WTC11 (cell line): Measurements from ENCODE around the gene TRIM9. TPM values are rescaled to one million over a fixed set of nuclear protein-coding genes. Genes with fewer than 3 reads are reported as not detected.
A peak's percentile ranks its signal among the peaks of the same experiment; 100 is the strongest.

Experiments
- ATAC-seq: fragments of 200-7000 bp; cut with Tn5 transposase; 2 replicates; pipeline ENCODE4 v1.10.0; 2021; ENCODE audit warnings: mild to moderate bottlenecking, moderate library complexity
- CTCF ChIA-PET: fragments of 300-600 bp; sonication (Branson Sonifier 250); formaldehyde crosslinking; loops from one replicate; lab custom pipeline; 2021; ENCODE audit warnings: antibody characterized with exemption; lab: Charles Lee
- POLR2A ChIA-PET: fragments of 350-600 bp; sonication (Branson Sonifier 250); formaldehyde crosslinking; loops from one replicate; lab custom pipeline; 2021; ENCODE audit warnings: antibody characterized with exemption; lab: Charles Lee
- DNase-seq: peaks from one replicate; pipeline ENCODE4 v3.0.0; 2021; ENCODE audit warnings: low spot score
- H3K27ac Mint-ChIP-seq: 2 replicates; pipeline ENCODE4 v1.8.0; 2021; ENCODE audit warnings: mixed read lengths
- H3K27me3 Mint-ChIP-seq: 2 replicates; pipeline ENCODE4 v1.8.0; 2021; ENCODE audit warnings: low read depth, mild to moderate bottlenecking, moderate library complexity, mixed read lengths
- H3K36me3 Mint-ChIP-seq: 2 replicates; pipeline ENCODE4 v1.8.0; 2021; ENCODE audit warnings: mixed read lengths
- H3K4me1 Mint-ChIP-seq: 2 replicates; pipeline ENCODE4 v1.8.0; 2022; ENCODE audit warnings: mixed read lengths
- H3K4me3 Mint-ChIP-seq: 2 replicates; pipeline ENCODE4 v1.8.0; 2021; ENCODE audit warnings: mild to moderate bottlenecking, moderate library complexity, mixed read lengths
- H3K9me3 Mint-ChIP-seq: 2 replicates; pipeline ENCODE4 v1.8.0; 2021; ENCODE audit warnings: mixed read lengths
- AR ChIP-seq: fragments of 250-450 bp; sonication (Bioruptor Pico); IDR thresholded peaks from 2 replicates; pipeline ENCODE4 v1.9.0; 2021; ENCODE audit warnings: mild to moderate bottlenecking
- ARID4B ChIP-seq: sonication (generic); formaldehyde crosslinking; IDR thresholded peaks from 2 replicates; pipeline ENCODE4 v1.8.0; 2023; ENCODE audit warnings: missing genetic modification reagents, mild to moderate bottlenecking, borderline replicate concordance
- CDX4 ChIP-seq: fragments of 250-450 bp; sonication (Bioruptor Pico); IDR thresholded peaks from 2 replicates; pipeline ENCODE4 v1.9.0; 2021; ENCODE audit warnings: moderate library complexity, mild to moderate bottlenecking, inconsistent platforms, borderline replicate concordance
- E2F5 ChIP-seq: sonication (generic); formaldehyde crosslinking; IDR thresholded peaks from 2 replicates; pipeline ENCODE4 v1.8.1; 2022; ENCODE audit warnings: mild to moderate bottlenecking, moderate library complexity, missing genetic modification reagents
- EMX1 ChIP-seq: fragments of 250-450 bp; sonication (Bioruptor Pico); IDR thresholded peaks from 2 replicates; pipeline ENCODE4 v1.8.0; 2021; ENCODE audit warnings: mild to moderate bottlenecking
- FOXJ3 ChIP-seq: sonication (generic); formaldehyde crosslinking; IDR thresholded peaks from 2 replicates; pipeline ENCODE4 v1.9.0; 2021; ENCODE audit warnings: missing genetic modification reagents, mild to moderate bottlenecking, borderline replicate concordance
- FOXK1 ChIP-seq: sonication (generic); formaldehyde crosslinking; IDR thresholded peaks from 2 replicates; pipeline ENCODE4 v1.8.0; 2022; ENCODE audit warnings: mild to moderate bottlenecking, moderate library complexity, missing genetic modification reagents
- FOXP1 ChIP-seq: sonication (generic); formaldehyde crosslinking; IDR thresholded peaks from 2 replicates; pipeline ENCODE4 v1.8.0; 2022; ENCODE audit warnings: missing genetic modification reagents, mild to moderate bottlenecking, moderate library complexity, borderline replicate concordance
- IRF1 ChIP-seq: sonication (generic); formaldehyde crosslinking; IDR thresholded peaks from 2 replicates; pipeline ENCODE4 v1.8.0; 2023; ENCODE audit warnings: missing genetic modification reagents
- IRF2 ChIP-seq: sonication (generic); formaldehyde crosslinking; IDR thresholded peaks from 2 replicates; pipeline ENCODE4 v1.8.0; 2022; ENCODE audit warnings: low read depth, missing genetic modification reagents, borderline replicate concordance
- JUN ChIP-seq: sonication (generic); formaldehyde crosslinking; IDR thresholded peaks from 2 replicates; pipeline ENCODE4 v1.8.0; 2023; ENCODE audit warnings: mild to moderate bottlenecking, missing genetic modification reagents
- NR2C2 ChIP-seq: sonication (generic); formaldehyde crosslinking; IDR thresholded peaks from 2 replicates; pipeline ENCODE4 v1.8.0; 2022; ENCODE audit warnings: mild to moderate bottlenecking, missing genetic modification reagents
- NR3C1 ChIP-seq: sonication (generic); formaldehyde crosslinking; conservative IDR thresholded peaks from 2 replicates; pipeline ENCODE4 v1.8.1; 2023; ENCODE audit warnings: low read depth, mild to moderate bottlenecking, missing genetic modification reagents
- PREB ChIP-seq: sonication (generic); formaldehyde crosslinking; IDR thresholded peaks from 2 replicates; pipeline ENCODE4 v1.8.1; 2022; ENCODE audit warnings: mild to moderate bottlenecking, missing genetic modification reagents, moderate library complexity, borderline replicate concordance
- SMAD4 ChIP-seq: sonication (generic); formaldehyde crosslinking; IDR thresholded peaks from 2 replicates; pipeline ENCODE4 v1.8.0; 2022; ENCODE audit warnings: mild to moderate bottlenecking, missing genetic modification reagents
- SOX15 ChIP-seq: fragments of 250-450 bp; sonication (Bioruptor Pico); IDR thresholded peaks from 2 replicates; pipeline ENCODE4 v1.9.0; 2021; ENCODE audit warnings: mild to moderate bottlenecking
- TCF7 ChIP-seq: sonication (generic); formaldehyde crosslinking; IDR thresholded peaks from 2 replicates; pipeline ENCODE4 v1.8.0; 2022; ENCODE audit warnings: mild to moderate bottlenecking, low read depth, missing genetic modification reagents, moderate library complexity
- TEAD4 ChIP-seq: sonication (generic); formaldehyde crosslinking; IDR thresholded peaks from 2 replicates; pipeline ENCODE4 v1.8.0; 2022; ENCODE audit warnings: mild to moderate bottlenecking, missing genetic modification reagents
- ZNF281 ChIP-seq: sonication (generic); formaldehyde crosslinking; IDR thresholded peaks from 2 replicates; pipeline ENCODE4 v1.8.0; 2023; ENCODE audit warnings: mild to moderate bottlenecking, missing genetic modification reagents
- ZNF532 ChIP-seq: fragments of 250-450 bp; sonication (Bioruptor Pico); IDR thresholded peaks from 2 replicates; pipeline ENCODE4 v1.9.0; 2021; ENCODE audit warnings: mild to moderate bottlenecking, borderline replicate concordance
- total RNA-seq: library from RNA; stranded (reverse); gene quantifications from 3 replicates; pipeline ENCODE4 v1.2.3, GENCODE V29; 2021

Gene TRIM9
- total RNA-seq, 1 experiment from 2014 or later, result 4.0 TPM

- H3K27ac Mint-ChIP-seq, result no peak overlapping the region
- no peaks in the 10 kb centered on the region for H3K27me3 Mint-ChIP-seq
- ATAC-seq, result peak; percentile 36; the same call in 1 of the 2 replicates
- H3K36me3 Mint-ChIP-seq, result no peaks in the 10 kb centered on the region
- peaks cover 33% of the 10 kb centered on the region for H3K4me1 Mint-ChIP-seq
- H3K4me3 Mint-ChIP-seq, result no peak overlapping the region
- POLR2A ChIA-PET, result no interaction called here
- H3K9me3 Mint-ChIP-seq, result no peaks in the 10 kb centered on the region
- no peak for TF ChIP-seq E2F5 (CRISPR knock-in tag)
- no peak for TF ChIP-seq IRF1 (CRISPR knock-in tag)
- no peak for TF ChIP-seq FOXP1 (CRISPR knock-in tag)
- no peak for TF ChIP-seq AR (CRISPR knock-in tag)
- TF ChIP-seq ZNF532, result no peak
- no peak for TF ChIP-seq NR3C1
- TF ChIP-seq TEAD4 (CRISPR knock-in tag), result no peak
- TF ChIP-seq FOXJ3 (CRISPR knock-in tag), result no peak
- no peak for TF ChIP-seq ARID4B (CRISPR knock-in tag)
- TF ChIP-seq CDX4 (CRISPR knock-in tag), result no peak
- TF ChIP-seq PREB (CRISPR knock-in tag), result no peak
- no peak for TF ChIP-seq JUN (CRISPR knock-in tag)
- TF ChIP-seq TCF7 (CRISPR knock-in tag), result no peak
- no peak for TF ChIP-seq SMAD4 (CRISPR knock-in tag)
- no peak for TF ChIP-seq FOXK1 (CRISPR knock-in tag)
- TF ChIP-seq SOX15 (CRISPR knock-in tag), result no peak
- TF ChIP-seq IRF2, result no peak
- TF ChIP-seq ZNF281 (CRISPR knock-in tag), result no peak
- TF ChIP-seq NR2C2 (CRISPR knock-in tag), result no peak
- no peak for TF ChIP-seq EMX1
- CTCF ChIA-PET, result no interaction called here
- no peak for DNase-seq
Observed at GRCh38 chr14:51041883-51042282, 53.0 kb downstream of the TRIM9 start.
